ENCODE measurements around the gene ABCA2.

ABCA2 gene

GRCh38 chr9:136963751-136964150 is 64.3 kb downstream of the ABCA2 start:
- Histone ChIP-seq H3K9ac (ENCODE audit: low read length) (no peak overlapping the region), H3F3A (ENCODE audit: insufficient read depth) (no peaks in the 10 kb centered on the region), H2AFZ (ENCODE audit: low read depth, low read length, severe bottlenecking) (no peak overlapping the region), H4K20me1 (ENCODE audit: low read depth, low read length) (no peaks in the 10 kb centered on the region), H3K79me2 (ENCODE audit: insufficient read depth, low read length) (no peaks in the 10 kb centered on the region), H3K9me2 (replicated peaks; ENCODE audit: insufficient read depth, low read length) (no peaks in the 10 kb centered on the region), H3K36me3 (ENCODE audit: low read length) (no peaks in the 10 kb centered on the region), H3K27me3 (ENCODE audit: low read length) (no peaks in the 10 kb centered on the region), H3K4me3 (ENCODE audit: insufficient read depth, low read length, poor library complexity, severe bottlenecking) (no peak overlapping the region), H3K27ac (ENCODE audit: low read depth, low read length) (no peak overlapping the region), H3K4me2 (ENCODE audit: low read depth, low read length, poor library complexity, severe bottlenecking) (no peak overlapping the region), H3K9me3 (ENCODE audit: insufficient read depth, low read length) (no peaks in the 10 kb centered on the region)
- no peak for TF ChIP-seq EZH2phosphoT487 (conservative IDR thresholded peaks at IDR 0.05; ENCODE audit: low read length)
- TF ChIP-seq, protein P1, sequence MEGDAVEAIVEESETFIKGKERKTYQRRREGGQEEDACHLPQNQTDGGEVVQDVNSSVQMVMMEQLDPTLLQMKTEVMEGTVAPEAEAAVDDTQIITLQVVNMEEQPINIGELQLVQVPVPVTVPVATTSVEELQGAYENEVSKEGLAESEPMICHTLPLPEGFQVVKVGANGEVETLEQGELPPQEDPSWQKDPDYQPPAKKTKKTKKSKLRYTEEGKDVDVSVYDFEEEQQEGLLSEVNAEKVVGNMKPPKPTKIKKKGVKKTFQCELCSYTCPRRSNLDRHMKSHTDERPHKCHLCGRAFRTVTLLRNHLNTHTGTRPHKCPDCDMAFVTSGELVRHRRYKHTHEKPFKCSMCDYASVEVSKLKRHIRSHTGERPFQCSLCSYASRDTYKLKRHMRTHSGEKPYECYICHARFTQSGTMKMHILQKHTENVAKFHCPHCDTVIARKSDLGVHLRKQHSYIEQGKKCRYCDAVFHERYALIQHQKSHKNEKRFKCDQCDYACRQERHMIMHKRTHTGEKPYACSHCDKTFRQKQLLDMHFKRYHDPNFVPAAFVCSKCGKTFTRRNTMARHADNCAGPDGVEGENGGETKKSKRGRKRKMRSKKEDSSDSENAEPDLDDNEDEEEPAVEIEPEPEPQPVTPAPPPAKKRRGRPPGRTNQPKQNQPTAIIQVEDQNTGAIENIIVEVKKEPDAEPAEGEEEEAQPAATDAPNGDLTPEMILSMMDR (IDR thresholded peaks at IDR 0.05; ENCODE audit: insufficient read depth, low read length, poor library complexity, severe bottlenecking), result no peak

- H3K4me3 ChIP-seq (ENCODE audit: insufficient read depth, low read length, poor library complexity, severe bottlenecking), result no peak overlapping the region
- H3K9ac ChIP-seq (ENCODE audit: low read length), result no peak overlapping the region
- TF ChIP-seq EZH2phosphoT487 (conservative IDR thresholded peaks at IDR 0.05; ENCODE audit: low read length), result no peak
- TF ChIP-seq, protein P1 (IDR thresholded peaks at IDR 0.05; ENCODE audit: insufficient read depth, low read length, poor library complexity, severe bottlenecking), result no peak
Observed at GRCh38 chr9:136963341-136963740, 64.7 kb downstream of the ABCA2 start.

DNA sequence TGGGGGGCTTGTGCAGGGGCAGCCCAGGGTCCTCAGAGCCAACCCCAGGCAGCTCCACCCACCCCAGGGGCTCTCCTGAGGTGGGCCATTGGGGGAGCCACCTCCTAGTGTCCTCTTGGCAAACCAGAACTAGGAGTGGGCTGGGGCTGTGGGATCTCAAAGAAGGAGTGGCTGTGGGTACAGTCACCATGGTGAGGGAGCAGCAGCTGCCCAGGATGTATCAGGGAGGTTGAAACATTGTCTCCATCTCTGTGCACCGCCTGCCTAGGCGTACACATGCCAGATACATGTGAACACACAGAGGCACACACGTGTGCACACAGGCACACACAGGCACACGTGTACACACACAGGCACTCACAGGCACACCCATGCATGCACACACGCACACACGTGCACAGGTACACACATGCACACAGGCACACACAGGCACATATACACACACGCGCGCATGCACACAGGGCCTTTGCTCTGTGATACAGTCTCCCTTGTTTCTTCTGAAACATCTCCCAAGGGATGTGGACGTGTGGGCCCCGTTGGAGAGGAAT is 65.3 kb downstream of the ABCA2 start:
- Histone ChIP-seq H3K9ac (ENCODE audit: low read length) (no peak overlapping the region), H3K27ac (ENCODE audit: low read depth, low read length) (no peak overlapping the region), H4K20me1 (ENCODE audit: low read depth, low read length) (no peaks in the 10 kb centered on the region), H3K9me2 (replicated peaks; ENCODE audit: insufficient read depth, low read length) (no peaks in the 10 kb centered on the region), H3K4me3 (ENCODE audit: insufficient read depth, low read length, poor library complexity, severe bottlenecking) (no peak overlapping the region), H3K9me3 (ENCODE audit: insufficient read depth, low read length) (no peaks in the 10 kb centered on the region), H3K79me2 (ENCODE audit: insufficient read depth, low read length) (no peaks in the 10 kb centered on the region), H2AFZ (ENCODE audit: low read depth, low read length, severe bottlenecking) (no peak overlapping the region), H3K27me3 (ENCODE audit: low read length) (no peaks in the 10 kb centered on the region), H3K4me2 (ENCODE audit: low read depth, low read length, poor library complexity, severe bottlenecking) (no peak overlapping the region), H3K36me3 (ENCODE audit: low read length) (no peaks in the 10 kb centered on the region), H3F3A (ENCODE audit: insufficient read depth) (no peaks in the 10 kb centered on the region)
- TF ChIP-seq EZH2phosphoT487 (conservative IDR thresholded peaks at IDR 0.05; ENCODE audit: low read length), result no peak
- TF ChIP-seq, protein P1 (IDR thresholded peaks at IDR 0.05; ENCODE audit: insufficient read depth, low read length, poor library complexity, severe bottlenecking), result no peak

More at GRCh38 chr9:136963341-136963740, 64.7 kb downstream of the ABCA2 start:
- H3F3A ChIP-seq (ENCODE audit: insufficient read depth), result no peaks in the 10 kb centered on the region
- H3K4me2 ChIP-seq (ENCODE audit: low read depth, low read length, poor library complexity, severe bottlenecking), result no peak overlapping the region
- no peak overlapping the region for H2AFZ ChIP-seq (ENCODE audit: low read depth, low read length, severe bottlenecking)
- no peaks in the 10 kb centered on the region for H4K20me1 ChIP-seq (ENCODE audit: low read depth, low read length)
- H3K27ac ChIP-seq (ENCODE audit: low read depth, low read length), result no peak overlapping the region
- no peaks in the 10 kb centered on the region for H3K9me2 ChIP-seq (replicated peaks; ENCODE audit: insufficient read depth, low read length)
- H3K9me3 ChIP-seq (ENCODE audit: insufficient read depth, low read length), result no peaks in the 10 kb centered on the region
- H3K36me3 ChIP-seq (ENCODE audit: low read length), result no peaks in the 10 kb centered on the region
- H3K27me3 ChIP-seq (ENCODE audit: low read length), result no peaks in the 10 kb centered on the region
- no peaks in the 10 kb centered on the region for H3K79me2 ChIP-seq (ENCODE audit: insufficient read depth, low read length)
